ENCODE results near the gene EEF1A2.

DNA sequence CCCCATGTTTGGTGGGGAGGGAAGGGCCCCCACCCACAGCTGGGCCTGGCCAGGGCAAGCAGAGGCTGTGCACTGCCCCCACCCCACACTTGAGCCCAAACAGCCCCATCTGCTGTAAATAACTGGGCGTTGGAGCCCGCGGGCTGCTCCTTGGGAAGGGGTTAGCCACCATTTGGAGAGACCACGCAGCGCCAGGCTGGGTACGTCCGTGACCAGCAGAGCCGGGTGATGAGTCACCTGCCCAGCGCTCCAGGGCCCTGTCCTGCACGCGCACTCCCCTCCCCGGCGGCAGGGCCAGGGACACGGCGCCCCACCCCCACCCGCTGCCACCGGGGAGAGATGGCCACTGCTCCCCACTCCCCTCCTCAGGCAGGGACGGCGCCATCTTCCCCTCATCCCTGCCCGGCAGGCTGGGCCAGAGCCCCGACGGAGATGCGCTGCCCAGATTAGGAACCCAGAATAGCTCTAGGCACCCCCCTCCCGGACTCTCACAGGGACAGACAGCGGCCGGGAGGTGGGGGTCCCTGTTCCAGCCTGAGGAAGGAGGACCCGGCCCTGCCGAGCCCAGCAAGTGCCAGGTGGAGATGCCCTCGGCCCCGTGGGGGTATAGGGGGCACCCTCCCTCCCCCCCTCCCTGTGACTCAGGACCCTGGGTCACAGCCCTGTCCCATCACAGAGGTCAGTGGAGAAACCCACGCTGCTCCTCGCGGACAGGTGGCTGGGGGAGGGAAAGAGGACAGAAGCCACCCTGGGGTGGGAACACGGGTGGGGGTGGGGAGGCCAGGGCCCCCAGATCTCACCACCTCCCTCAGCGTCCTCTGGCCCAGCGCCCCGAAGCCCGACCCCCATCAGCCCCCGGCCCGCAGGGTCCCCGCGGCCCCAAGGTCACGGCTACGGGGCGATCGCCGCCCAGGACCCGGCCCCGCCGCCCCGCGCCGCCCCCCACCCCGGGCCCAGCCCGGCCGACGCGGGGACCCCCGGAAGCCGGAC lies 642 bp downstream of the EEF1A2 start:
- no peak for TF ChIP-seq POLR2AphosphoS5 (IDR thresholded peaks at IDR 0.05; ENCODE audit: low read depth, low read length)
- no peak for TF ChIP-seq REST (IDR thresholded peaks at IDR 0.05; ENCODE audit: insufficient read depth in 1 of 2, low read depth in 2 of 2, low read length in 2 of 2)
- no peak for TF ChIP-seq TAF1 (IDR thresholded peaks at IDR 0.05; ENCODE audit: borderline replicate concordance, insufficient read depth, low read length)
- TF ChIP-seq SIN3A (IDR thresholded peaks at IDR 0.05; ENCODE audit: borderline replicate concordance, insufficient read depth, low read length): no peak
- no peak for TF ChIP-seq FOXP2 (optimal IDR thresholded peaks at IDR 0.05; ENCODE audit: borderline replicate concordance, extremely low read depth, extremely low read length, insufficient read depth)
